ENCODE measurements around the gene SURF4. TPM values are rescaled to one million over a fixed set of nuclear protein-coding genes. Genes with fewer than 3 reads are reported as not detected.

Gene SURF4
- total and polyA plus RNA-seq, 3 experiments from 2014 or later = 202 to 250 (median 239) TPM

GRCh38 chr9:133354766-133355165 is 21.1 kb downstream of the SURF4 start:
- no peaks in the 10 kb centered on the region for H3K9me3 ChIP-seq (ENCODE audit: low read length)
- peaks cover 36% of the 10 kb centered on the region for H3K4me1 ChIP-seq (ENCODE audit: insufficient read depth, low read length)
- CTCF ChIA-PET = interaction anchor here (8.2 kb wide), 1 partner anchor 18 kb away, joined by 84 read pairs; no protein-coding TSS in a partner anchor
- no peaks in the 10 kb centered on the region for H3K27me3 ChIP-seq (ENCODE audit: insufficient read depth, low read length, poor library complexity, severe bottlenecking)
- POLR2A ChIA-PET = interaction anchor here (1.4 to 5.9 kb wide), 3 partner anchors 8 to 20 kb away, joined by 3 to 58 read pairs (median 25); no protein-coding TSS in a partner anchor
- Mint-ChIP-seq H3K27me3 (peaks cover 0 to 3% of the 10 kb centered on the region in 2 donors), H3K27ac (peak overlapping the region in 5 of 8 donors; percentile 32 to 82 (median 35)), H3K4me1 (peaks cover 24 to 49% (median 32%) of the 10 kb centered on the region in 3 donors), H3K9me3 (no peaks in the 10 kb centered on the region), H3K4me3 (peak overlapping the region; percentile 18 to 92 (median 86)), H3K36me3 (peaks cover 4 to 68% (median 11%) of the 10 kb centered on the region in 3 donors)
- H3K36me3 ChIP-seq (ENCODE audit: insufficient read depth, low read length) = peaks cover 43% of the 10 kb centered on the region
- H3K27ac ChIP-seq (ENCODE audit: low read depth, low read length) = no peak overlapping the region
- no peak overlapping the region for H3K4me3 ChIP-seq (ENCODE audit: low read length)
- DNase-seq = no peak

- CTCF ChIA-PET = interaction anchor here (8.2 kb wide), 1 partner anchor 19 kb away, joined by 84 read pairs; no protein-coding TSS in a partner anchor
- POLR2A ChIA-PET = no interaction called here
- Mint-ChIP-seq H3K4me3 (peak overlapping the region in 1 of 7 donors; percentile 92), H3K27me3 (peaks cover 0 to 3% of the 10 kb centered on the region in 2 donors), H3K4me1 (peaks cover 30 to 54% (median 38%) of the 10 kb centered on the region in 3 donors), H3K27ac (peak overlapping the region in 3 of 8 donors; percentile 61 to 82 (median 64)), H3K9me3 (no peaks in the 10 kb centered on the region), H3K36me3 (peaks cover 7 to 71% (median 19%) of the 10 kb centered on the region in 3 donors)
- H3K27me3 ChIP-seq (ENCODE audit: insufficient read depth, low read length, poor library complexity, severe bottlenecking) = no peaks in the 10 kb centered on the region
- H3K9me3 ChIP-seq (ENCODE audit: low read length) = no peaks in the 10 kb centered on the region
- no peak for DNase-seq
- no peak overlapping the region for H3K4me3 ChIP-seq (ENCODE audit: low read length)
- H3K27ac ChIP-seq (ENCODE audit: low read depth, low read length) = no peak overlapping the region
- peaks cover 50% of the 10 kb centered on the region for H3K36me3 ChIP-seq (ENCODE audit: insufficient read depth, low read length)
- H3K4me1 ChIP-seq (ENCODE audit: insufficient read depth, low read length) = peaks cover 47% of the 10 kb centered on the region
Observed at GRCh38 chr9:133353548-133353947, 22.3 kb downstream of the SURF4 start.

- Histone ChIP-seq H3K27ac (ENCODE audit: low read depth, low read length) (no peak overlapping the region), H3K9me3 (ENCODE audit: low read length) (no peaks in the 10 kb centered on the region), H3K4me3 (ENCODE audit: low read length) (no peak overlapping the region), H3K4me1 (ENCODE audit: insufficient read depth, low read length) (peaks cover 39% of the 10 kb centered on the region), H3K36me3 (ENCODE audit: insufficient read depth, low read length) (peaks cover 46% of the 10 kb centered on the region), H3K27me3 (ENCODE audit: insufficient read depth, low read length, poor library complexity, severe bottlenecking) (no peaks in the 10 kb centered on the region)
- H3K9me3 Mint-ChIP-seq = no peaks in the 10 kb centered on the region
- no peak for DNase-seq
- H3K4me1 Mint-ChIP-seq = peaks cover 29 to 53% (median 38%) of the 10 kb centered on the region in 3 donors
- H3K36me3 Mint-ChIP-seq = peaks cover 7 to 72% (median 19%) of the 10 kb centered on the region in 3 donors
- ChIA-PET POLR2A (interaction anchor here (1.2 kb wide), 1 partner anchor 22 kb away, joined by 3 read pairs; no protein-coding TSS in a partner anchor), CTCF (interaction anchor here (8.2 kb wide), 1 partner anchor 19 kb away, joined by 84 read pairs; no protein-coding TSS in a partner anchor)
- peaks cover 0 to 4% of the 10 kb centered on the region in 2 donors for H3K27me3 Mint-ChIP-seq
- peak overlapping the region in 5 of 8 donors; percentile 29 to 83 (median 70) for H3K27ac Mint-ChIP-seq
- peak overlapping the region in 2 of 7 donors; percentile 63 to 92 for H3K4me3 Mint-ChIP-seq
Observed at GRCh38 chr9:133352635-133353340, 23.1 kb downstream of the SURF4 start.

- Mint-ChIP-seq H3K9me3 (no peaks in the 10 kb centered on the region), H3K27ac (peak overlapping the region in 4 of 8 donors; percentile 25 to 70 (median 32)), H3K27me3 (peaks cover 0 to 5% of the 10 kb centered on the region in 2 donors), H3K4me3 (peak overlapping the region in 2 of 7 donors; percentile 27 to 92), H3K4me1 (peaks cover 24 to 49% (median 34%) of the 10 kb centered on the region in 3 donors), H3K36me3 (peaks cover 7 to 66% (median 19%) of the 10 kb centered on the region in 3 donors)
- H3K27ac ChIP-seq (ENCODE audit: low read depth, low read length) = no peak overlapping the region
- no peaks in the 10 kb centered on the region for H3K9me3 ChIP-seq (ENCODE audit: low read length)
- POLR2A ChIA-PET = interaction anchor here (1.2 kb wide), 1 partner anchor 22 kb away, joined by 3 read pairs; no protein-coding TSS in a partner anchor
- no peak overlapping the region for H3K4me3 ChIP-seq (ENCODE audit: low read length)
- CTCF ChIA-PET = interaction anchor here (6.1 kb wide), 1 partner anchor 20 kb away, joined by 47 read pairs; no protein-coding TSS in a partner anchor
- H3K4me1 ChIP-seq (ENCODE audit: insufficient read depth, low read length) = peaks cover 32% of the 10 kb centered on the region
- peaks cover 46% of the 10 kb centered on the region for H3K36me3 ChIP-seq (ENCODE audit: insufficient read depth, low read length)
- DNase-seq = no peak
- H3K27me3 ChIP-seq (ENCODE audit: insufficient read depth, low read length, poor library complexity, severe bottlenecking) = no peaks in the 10 kb centered on the region
Observed at GRCh38 chr9:133351908-133352634, 23.8 kb downstream of the SURF4 start.

GRCh38 chr9:133351526-133351907 is 24.3 kb downstream of the SURF4 start:
- Histone ChIP-seq H3K27ac (ENCODE audit: low read depth, low read length) (no peak overlapping the region), H3K36me3 (ENCODE audit: insufficient read depth, low read length) (peaks cover 46% of the 10 kb centered on the region), H3K9me3 (ENCODE audit: low read length) (no peaks in the 10 kb centered on the region), H3K27me3 (ENCODE audit: insufficient read depth, low read length, poor library complexity, severe bottlenecking) (no peaks in the 10 kb centered on the region), H3K4me1 (ENCODE audit: insufficient read depth, low read length) (peaks cover 35% of the 10 kb centered on the region), H3K4me3 (ENCODE audit: low read length) (no peak overlapping the region)
- ChIA-PET POLR2A (interaction anchor here (1.2 kb wide), 1 partner anchor 21 kb away, joined by 3 read pairs; no protein-coding TSS in a partner anchor), CTCF (interaction anchor here (6.1 kb wide), 1 partner anchor 21 kb away, joined by 47 read pairs; no protein-coding TSS in a partner anchor)
- Mint-ChIP-seq H3K27ac (peak overlapping the region in 1 of 8 donors; percentile 14), H3K9me3 (no peaks in the 10 kb centered on the region), H3K27me3 (peaks cover 0 to 6% of the 10 kb centered on the region in 2 donors), H3K4me3 (peak overlapping the region in 2 of 7 donors; percentile 69 to 93), H3K36me3 (peaks cover 7 to 68% (median 19%) of the 10 kb centered on the region in 3 donors), H3K4me1 (peaks cover 29 to 52% (median 37%) of the 10 kb centered on the region in 3 donors)
- no peak for DNase-seq

- H3K4me3 ChIP-seq (ENCODE audit: low read length) = no peak overlapping the region
- peaks cover 7 to 77% (median 19%) of the 10 kb centered on the region in 3 donors for H3K36me3 Mint-ChIP-seq
Observed at GRCh38 chr9:133349965-133350616, 25.8 kb downstream of the SURF4 start.

More at GRCh38 chr9:133349965-133350616, 25.8 kb downstream of the SURF4 start:
- no peaks in the 10 kb centered on the region for H3K27me3 ChIP-seq (ENCODE audit: insufficient read depth, low read length, poor library complexity, severe bottlenecking)
- H3K27ac ChIP-seq (ENCODE audit: low read depth, low read length) = no peak overlapping the region
- no peak for DNase-seq
- Mint-ChIP-seq H3K9me3 (no peaks in the 10 kb centered on the region), H3K4me1 (peaks cover 29 to 54% (median 44%) of the 10 kb centered on the region in 3 donors), H3K27ac (peak overlapping the region in 7 of 8 donors; percentile 9 to 99 (median 93)), H3K4me3 (peak overlapping the region in 6 of 7 donors; percentile 11 to 93 (median 45)), H3K27me3 (peaks cover 0 to 3% of the 10 kb centered on the region in 2 donors)
- ChIA-PET POLR2A (interaction anchor here (0.6 to 1.1 kb wide), 2 partner anchors 21 to 51 kb away, joined by 3 to 8 read pairs; no protein-coding TSS in a partner anchor), CTCF (interaction anchor here (0.7 to 6.1 kb wide), 3 partner anchors 22 to 55 kb away, joined by 3 to 47 read pairs (median 4); no protein-coding TSS in a partner anchor)
- H3K4me1 ChIP-seq (ENCODE audit: insufficient read depth, low read length) = peaks cover 37% of the 10 kb centered on the region
- H3K36me3 ChIP-seq (ENCODE audit: insufficient read depth, low read length) = peaks cover 46% of the 10 kb centered on the region
- no peaks in the 10 kb centered on the region for H3K9me3 ChIP-seq (ENCODE audit: low read length)

All from CD8-positive, alpha-beta memory T cell (primary cell).